GM21576 (cell line): ENCODE measurements around the gene PLAAT2.

Source experiments
- ATAC-seq: cut with Tn5 transposase; IDR thresholded peaks from one replicate; pipeline ENCODE4 v1.9.1; 2021; ENCODE audit warnings: mild to moderate bottlenecking, moderate library complexity; ENCODE audit not compliant: unreplicated experiment

The PLAAT2 gene

GRCh38 chr11:63527667-63528066, 35.5 kb downstream of the PLAAT2 start:
- ATAC-seq: no peak

GRCh38 chr11:63523151-63523550, 40.0 kb downstream of the PLAAT2 start:
- ATAC-seq: no peak

GRCh38 chr11:63521896-63522295, 41.3 kb downstream of the PLAAT2 start:
- no peak for ATAC-seq

- ATAC-seq: no peak
Observed at GRCh38 chr11:63520606-63521170, 42.5 kb downstream of the PLAAT2 start.

GRCh38 chr11:63518548-63518947, 44.6 kb downstream of the PLAAT2 start:
- ATAC-seq: no peak

DNA sequence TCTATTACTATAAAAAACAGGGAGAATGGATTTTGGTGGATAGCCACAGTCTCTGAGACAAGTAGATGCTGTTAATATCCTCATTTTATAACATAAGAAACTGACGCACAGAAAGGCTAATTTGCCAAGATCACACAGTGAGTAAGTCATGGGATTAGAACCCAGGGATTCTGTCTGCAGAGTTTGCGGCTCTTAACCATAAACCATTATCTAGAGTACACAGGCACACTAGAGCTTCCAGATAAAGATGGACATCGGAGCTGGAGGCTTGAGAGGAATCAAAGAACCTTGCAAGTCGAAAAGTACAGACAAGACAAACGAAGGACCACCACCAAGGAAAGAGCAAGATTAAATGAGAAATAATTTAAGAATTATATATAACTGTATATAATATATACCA, 46.0 kb downstream of the PLAAT2 start:
- no peak for ATAC-seq

GRCh38 chr11:63516109-63516508, 47.1 kb downstream of the PLAAT2 start:
- no peak for ATAC-seq

DNA sequence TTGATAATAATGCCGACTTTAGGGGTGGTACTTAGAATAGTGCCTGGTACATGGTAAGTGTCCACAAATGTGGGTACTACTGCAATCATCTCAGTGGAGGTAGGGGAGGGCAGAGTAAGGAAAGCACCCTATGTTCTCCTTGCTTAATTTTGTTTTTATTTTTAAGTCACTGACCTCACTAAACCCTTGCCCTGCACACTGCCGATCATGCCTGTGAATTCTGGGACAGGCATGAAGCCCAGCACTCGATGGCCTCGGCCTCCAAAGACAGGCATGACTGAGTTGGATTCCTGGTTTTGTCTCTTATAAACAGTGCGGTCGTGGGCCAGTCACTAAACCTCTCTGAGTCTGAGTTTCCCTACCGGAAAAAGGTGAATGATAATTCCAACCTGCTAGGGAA, 50.4 kb downstream of the PLAAT2 start:
- ATAC-seq: no peak

DNA sequence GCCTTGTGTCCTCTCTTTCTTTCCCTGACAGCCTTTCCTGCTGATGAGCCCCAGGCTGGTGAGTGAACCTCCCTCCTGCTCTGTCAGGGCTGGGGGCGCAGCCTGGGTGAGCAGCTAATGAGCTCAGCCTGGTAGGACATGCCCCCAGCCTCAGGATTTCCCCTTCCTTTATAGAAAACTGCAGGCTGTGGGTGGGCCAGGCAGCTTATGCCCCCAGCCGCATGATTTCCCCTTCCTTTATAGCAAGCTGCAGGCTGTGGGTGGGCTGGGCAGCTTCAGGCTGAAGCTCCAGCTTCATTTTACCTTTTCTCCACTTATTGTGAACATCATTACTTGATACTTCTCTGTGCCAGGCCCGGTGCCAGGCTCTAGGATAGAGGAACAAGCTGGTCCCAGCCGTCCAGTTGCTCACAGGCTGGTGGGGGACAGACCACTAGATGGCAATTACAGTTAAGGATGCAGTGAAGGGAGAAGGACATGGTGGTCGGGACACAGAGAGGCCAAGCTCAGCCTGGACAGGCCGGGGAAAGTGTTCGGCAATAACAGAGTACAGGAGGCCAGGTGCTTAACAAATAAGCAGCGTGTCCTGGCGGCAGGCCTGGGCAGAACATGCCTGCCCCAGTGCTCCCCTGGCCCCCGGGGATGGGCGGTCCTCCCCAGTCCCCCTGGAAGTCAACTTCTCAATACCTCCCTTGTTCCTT, 52.0 kb downstream of the PLAAT2 start:
- no peak for ATAC-seq

DNA sequence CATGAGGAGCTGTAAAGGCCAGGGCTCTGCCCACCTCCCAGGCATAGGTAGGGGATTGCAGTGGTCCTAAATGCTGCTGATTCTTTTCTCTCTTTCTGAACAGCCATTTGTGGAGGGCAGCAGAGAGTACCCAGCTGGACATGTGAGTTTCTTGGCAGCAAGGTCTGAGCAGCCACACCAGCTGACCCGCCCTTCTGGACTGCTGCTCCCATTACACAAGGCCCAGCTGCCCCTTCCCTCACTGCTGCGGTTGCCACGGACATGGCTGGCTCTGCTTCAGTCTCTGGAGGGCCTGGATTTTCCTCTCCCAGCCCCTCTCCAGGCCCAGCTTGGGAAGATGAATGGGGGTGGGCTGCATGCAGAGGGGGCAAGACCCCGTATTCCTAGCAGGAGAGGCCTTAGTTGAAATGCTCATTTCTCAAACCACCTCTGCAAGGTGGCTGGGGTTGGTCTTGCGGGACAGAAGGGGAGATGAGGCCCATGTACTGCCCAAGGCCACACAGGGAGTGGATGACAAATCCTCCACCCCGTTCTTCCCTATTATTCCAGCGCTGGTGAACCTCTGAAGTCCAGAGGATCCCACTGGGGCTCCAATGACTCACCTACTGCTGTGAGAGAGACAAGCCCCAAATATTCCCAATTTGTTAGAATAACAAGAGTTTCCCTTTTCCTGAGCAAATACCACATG, 52.7 kb downstream of the PLAAT2 start:
- no peak for ATAC-seq

GRCh38 chr11:63508745-63509144, 54.4 kb downstream of the PLAAT2 start:
- no peak for ATAC-seq

- no peak for ATAC-seq
Observed at GRCh38 chr11:63508009-63508408, 55.2 kb downstream of the PLAAT2 start.

- no peak for ATAC-seq
Observed at GRCh38 chr11:63507511-63507910, 55.7 kb downstream of the PLAAT2 start.

GRCh38 chr11:63506876-63507275, 56.3 kb downstream of the PLAAT2 start:
- no peak for ATAC-seq

DNA sequence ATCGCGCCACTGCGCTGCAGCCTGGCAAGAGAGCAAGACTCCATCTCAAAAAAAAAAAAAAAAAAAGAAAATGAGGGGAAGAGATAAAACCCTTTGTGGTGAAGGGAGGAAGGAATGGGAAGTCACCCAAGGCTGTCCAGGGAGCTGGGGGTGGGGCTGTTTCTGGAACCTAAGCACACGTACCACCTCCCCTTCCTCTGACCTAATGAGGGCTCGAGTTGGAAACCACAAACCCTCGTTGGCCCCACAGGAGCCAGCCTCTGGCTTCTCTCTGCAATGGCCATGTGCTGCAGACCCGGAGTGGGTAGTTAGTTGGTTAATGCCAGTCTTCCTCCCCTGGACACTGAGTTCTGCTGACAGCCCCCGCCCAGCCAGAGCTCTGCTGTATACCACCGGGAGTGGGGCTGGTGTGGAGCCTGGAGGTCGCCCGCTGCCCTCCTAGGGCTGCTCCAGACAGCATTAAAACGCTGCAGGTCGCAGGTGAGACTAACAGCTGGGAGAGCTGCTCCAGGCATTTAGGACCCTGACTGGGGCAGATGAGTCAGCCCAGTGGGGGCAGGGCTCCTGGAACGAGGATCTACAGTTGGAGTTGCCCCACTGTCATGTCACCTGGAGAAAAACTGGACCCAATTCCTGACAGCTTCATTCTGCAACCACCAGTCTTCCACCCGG, 57.2 kb downstream of the PLAAT2 start, which contains the start of gene LGALS12:
LGALS12 (plus strand) TSS at position 228 of the 672 bp plus-strand sequence; CDS start at position 603, 375 bp downstream.
- no peak for ATAC-seq

GRCh38 chr11:63504933-63505586, 58.1 kb downstream of the PLAAT2 start:
- no peak for ATAC-seq

DNA sequence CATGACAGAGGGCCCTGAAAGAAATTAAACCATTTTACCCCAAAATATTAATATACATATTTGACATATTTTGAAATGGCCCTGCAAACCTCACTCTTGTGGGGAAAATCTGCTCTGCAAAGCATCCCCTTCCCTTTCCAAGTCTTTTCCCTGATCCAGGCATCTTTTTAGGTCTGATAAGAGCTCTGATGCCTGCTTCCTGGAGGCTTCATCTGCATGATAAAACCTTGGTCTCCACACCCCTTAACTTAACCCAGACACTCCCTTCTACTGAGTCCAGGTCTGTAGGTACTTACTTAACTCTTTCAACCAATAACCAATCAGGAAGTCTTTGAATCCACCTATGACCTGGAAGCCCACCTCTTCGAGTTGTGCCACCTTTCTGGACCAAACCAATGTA, 59.1 kb downstream of the PLAAT2 start:
- no peak for ATAC-seq

- no peak for ATAC-seq
Observed at GRCh38 chr11:63503492-63503891, 59.7 kb downstream of the PLAAT2 start.
